Subcutaneous adipose tissue (tissue), 4 donors: ENCODE results near the gene FAM216B. TPM values are rescaled to one million over a fixed set of nuclear protein-coding genes. Genes with fewer than 3 reads are reported as not detected.

Source experiments
- CTCF ChIP-seq: fragments of 450-650 bp; IDR thresholded peaks from one replicate; pipeline ENCODE4 v1.5.1; 2016; ENCODE audit warnings: low read depth, mild to moderate bottlenecking, control low read depth, antibody characterized with exemption, moderate library complexity
- total RNA-seq, 4 donors: library from RNA; depleted of rRNA; stranded (reverse); fragments of >200 nt; gene quantifications; one replicate each; pipeline ENCODE4 v1.1.0, GENCODE V29; 2016

FAM216B gene
- total RNA-seq, 4 donors from 2014 or later = not detected

- no peak for TF ChIP-seq CTCF
These were observed 15.5 kb downstream of the FAM216B start for GRCh38 chr13:42796747-42797356.

GRCh38 chr13:42798118-42798517 is 16.7 kb downstream of the FAM216B start:
- TF ChIP-seq CTCF = no peak

GRCh38 chr13:42800109-42800643 is 18.8 kb downstream of the FAM216B start:
- TF ChIP-seq CTCF = no peak

GRCh38 chr13:42803563-42804204 is 22.3 kb downstream of the FAM216B start:
- no peak for TF ChIP-seq CTCF

GRCh38 chr13:42804244-42804874 is 23.0 kb downstream of the FAM216B start:
- TF ChIP-seq CTCF = no peak

GRCh38 chr13:42807241-42807640 is 25.9 kb downstream of the FAM216B start:
- no peak for TF ChIP-seq CTCF

- TF ChIP-seq CTCF = no peak
These were observed 26.5 kb downstream of the FAM216B start for GRCh38 chr13:42807866-42808265.
